Measurements from ENCODE around the gene SLC2A9.

SLC2A9 gene

GRCh38 chr4:10020106-10020505 is 1.2 kb downstream of the SLC2A9 start:
- DNase-seq (ENCODE audit: insufficient read length, low spot score) (no peak), FAIRE-seq (no peak)
- TF ChIP-seq CTCF (IDR thresholded peaks at IDR 0.05; ENCODE audit: insufficient read depth, missing control alignments): no peak

GRCh38 chr4:10019521-10020051 is 1.7 kb downstream of the SLC2A9 start:
- FAIRE-seq (no peak), DNase-seq (ENCODE audit: insufficient read length, low spot score) (no peak)
- no peak for TF ChIP-seq CTCF (IDR thresholded peaks at IDR 0.05; ENCODE audit: insufficient read depth, missing control alignments)

- FAIRE-seq (no peak), DNase-seq (ENCODE audit: insufficient read length, low spot score) (peak; percentile 66)
- peak; percentile 85 for TF ChIP-seq CTCF (IDR thresholded peaks at IDR 0.05; ENCODE audit: insufficient read depth, missing control alignments)
Measured at GRCh38 chr4:10018818-10019461, 2.4 kb downstream of the SLC2A9 start.

GRCh38 chr4:10017037-10017893 is 4.0 kb downstream of the SLC2A9 start:
- no peak for DNase-seq (ENCODE audit: insufficient read length, low spot score)
- FAIRE-seq: no peak
- no peak for TF ChIP-seq CTCF (IDR thresholded peaks at IDR 0.05; ENCODE audit: insufficient read depth, missing control alignments)

- TF ChIP-seq CTCF (IDR thresholded peaks at IDR 0.05; ENCODE audit: insufficient read depth, missing control alignments): no peak
- FAIRE-seq (no peak), DNase-seq (ENCODE audit: insufficient read length, low spot score) (no peak)
Measured at GRCh38 chr4:10016169-10016568, 5.1 kb downstream of the SLC2A9 start.

- DNase-seq (ENCODE audit: insufficient read length, low spot score) (no peak), FAIRE-seq (no peak)
- peak; percentile 67 for TF ChIP-seq CTCF (IDR thresholded peaks at IDR 0.05; ENCODE audit: insufficient read depth, missing control alignments)
Measured at GRCh38 chr4:10015140-10015753, 6.0 kb downstream of the SLC2A9 start.
